Fibroblast of villous mesenchyme (primary cell): Measurements from ENCODE around the gene TTC13. TPM values are rescaled to one million over a fixed set of nuclear protein-coding genes. Genes with fewer than 3 reads are reported as not detected.
"Not testable (repeated sequence)": the region's sequence is repeated elsewhere in the genome, so short reads cannot be mapped to it uniquely, and the experiment has no call there.

ENCODE experiments used
- DNase-seq: peaks from one replicate; pipeline ENCODE4 v3.0.0-alpha.2; 2010; ENCODE audit warnings: low read depth
- H3K4me3 ChIP-seq: 2 replicates; pipeline ENCODE4 v1.5.1; 2011; ENCODE audit warnings: low read depth, mild to moderate bottlenecking, low read length
- CTCF ChIP-seq: IDR thresholded peaks from 2 replicates; pipeline ENCODE4 v1.5.1; 2012; ENCODE audit warnings: low read depth, mild to moderate bottlenecking, low read length; ENCODE audit not compliant: insufficient read depth
- total RNA-seq: library from RNA; depleted of rRNA; stranded (reverse); fragments of >200 nt; gene quantifications from 2 replicates; pipeline ENCODE4 v1.2.3, GENCODE V29; 2012

TTC13 gene
- total RNA-seq, 1 donor: 18.6 TPM

GRCh38 chr1:231011360-231011759 is 32.7 kb upstream of the TTC13 start:
- DNase-seq: no peak
- TF ChIP-seq CTCF: no peak

GRCh38 chr1:231007535-231007934 is 28.9 kb upstream of the TTC13 start:
- not testable (repeated sequence) for DNase-seq, H3K4me3 ChIP-seq

More at GRCh38 chr1:231011360-231011759, 32.7 kb upstream of the TTC13 start:
- H3K4me3 ChIP-seq: no peak overlapping the region

- no peak overlapping the region for H3K4me3 ChIP-seq
- TF ChIP-seq CTCF: no peak
- DNase-seq: no peak
Measured at GRCh38 chr1:231001892-231002291, 23.2 kb upstream of the TTC13 start.

- TF ChIP-seq CTCF: no peak
- no peak for DNase-seq
- no peak overlapping the region for H3K4me3 ChIP-seq
Measured at GRCh38 chr1:231000639-231001038, 22.0 kb upstream of the TTC13 start.

GRCh38 chr1:231000201-231000600 is 21.5 kb upstream of the TTC13 start:
- no peak overlapping the region for H3K4me3 ChIP-seq
- DNase-seq: no peak
- TF ChIP-seq CTCF: no peak

- peak; percentile 56 for DNase-seq
- TF ChIP-seq CTCF: no peak
- H3K4me3 ChIP-seq: no peak overlapping the region
Measured at GRCh38 chr1:230994860-230995259, 16.2 kb upstream of the TTC13 start.

- no peak for DNase-seq
- TF ChIP-seq CTCF: no peak
- no peak overlapping the region for H3K4me3 ChIP-seq
Measured at GRCh38 chr1:230992100-230992774, 13.6 kb upstream of the TTC13 start.
